Loucy (cell line): ENCODE data around the gene PLS1.
"Not testable (repeated sequence)": the region's sequence is repeated elsewhere in the genome, so short reads cannot be mapped to it uniquely, and the experiment has no call there.

Experiments
- CTCF ChIP-seq: fragments of 200-600 bp; sonication (generic); conservative IDR thresholded peaks from 2 replicates; pipeline ENCODE4 v1.5.1; 2014; ENCODE audit warnings: mild to moderate bottlenecking, antibody characterized with exemption, low read length
- EZH2phosphoT487 ChIP-seq: fragments of 200-600 bp; IDR thresholded peaks from 2 replicates; pipeline ENCODE4 v1.6.1; 2018; ENCODE audit warnings: antibody characterized with exemption, mild to moderate bottlenecking, moderate library complexity, borderline replicate concordance

GRCh38 chr3:142552579-142552978 lies 43.6 kb upstream of the PLS1 start:
- TF ChIP-seq CTCF, EZH2phosphoT487: not testable (repeated sequence)
